Urinary bladder (tissue), 4 donors: ENCODE results near the gene KLC4. TPM values are rescaled to one million over a fixed set of nuclear protein-coding genes. Genes with fewer than 3 reads are reported as not detected.
"Not testable (repeated sequence)": the region's sequence is repeated elsewhere in the genome, so short reads cannot be mapped to it uniquely, and the experiment has no call there.

ENCODE experiments used
- DNase-seq: peaks from one replicate; pipeline ENCODE4 v3.0.0-alpha.2; 2015; ENCODE audit errors: extremely low spot score
- H3K27ac ChIP-seq: one replicate; pipeline ENCODE4 v1.5.1; 2013; ENCODE audit warnings: low read depth, mild to moderate bottlenecking, moderate library complexity
- H3K36me3 ChIP-seq: one replicate; pipeline ENCODE4 v1.6.1; 2013; ENCODE audit warnings: mild to moderate bottlenecking, moderate library complexity; ENCODE audit not compliant: insufficient read depth
- H3K4me1 ChIP-seq: one replicate; pipeline ENCODE4 v1.6.1; 2013; ENCODE audit warnings: mild to moderate bottlenecking, moderate library complexity; ENCODE audit not compliant: insufficient read depth
- H3K4me3 ChIP-seq: one replicate; pipeline ENCODE4 v1.5.1; 2013; ENCODE audit warnings: low read depth, low read length
- WGBS: extraction: QIAGEN DNeasy Blood & Tissue Kit; methylation state at CpG from one replicate; pipeline ENCODE4 v1.1.7; 2013; 5-methylcytosine and 5-hydroxymethylcytosine counted together
- polyA plus RNA-seq: library from polyadenylated mRNA; stranded (reverse); fragments of 200-250 nt; gene quantifications from one replicate; pipeline ENCODE4 v1.2.3, GENCODE V29; 2013
- total RNA-seq: library from RNA; depleted of rRNA; stranded (reverse); fragments of >200 nt; gene quantifications from one replicate; pipeline ENCODE4 v1.2.3, GENCODE V29; 2014
- donor health status: healthy with polysubstance abuse.
- donor health status: healthy.

KLC4 gene
- total and polyA plus RNA-seq, 2 donors: 17.1 to 31.9 TPM

GRCh38 chr6:43024436-43024835 lies 35.0 kb upstream of the KLC4 start:
- DNase-seq: no peak
- Histone ChIP-seq H3K4me1 (no peaks in the 10 kb centered on the region), H3K27ac (no peak overlapping the region), H3K4me3 (no peak overlapping the region), H3K36me3 (peaks cover 12% of the 10 kb centered on the region)
- 72% methylated on average over 2 of the region's 2 CpGs for WGBS

- H3K36me3 ChIP-seq: peaks cover 12% of the 10 kb centered on the region
These were observed 33.1 kb upstream of the KLC4 start for GRCh38 chr6:43026365-43026764.

GRCh38 chr6:43029120-43029519 lies 30.3 kb upstream of the KLC4 start:
- peaks cover 12% of the 10 kb centered on the region for H3K36me3 ChIP-seq
- 89% methylated on average over 9 of the region's 9 CpGs for WGBS

More at GRCh38 chr6:43026365-43026764, 33.1 kb upstream of the KLC4 start:
- Histone ChIP-seq H3K4me1 (no peaks in the 10 kb centered on the region), H3K4me3 (no peak overlapping the region), H3K27ac (no peak overlapping the region)
- WGBS: 92% methylated on average over 5 of the region's 5 CpGs
- DNase-seq: no peak

GRCh38 chr6:43032326-43032725 lies 27.1 kb upstream of the KLC4 start:
- Histone ChIP-seq H3K36me3 (peaks cover 9% of the 10 kb centered on the region), H3K27ac (no peak overlapping the region), H3K4me3 (no peak overlapping the region), H3K4me1 (no peaks in the 10 kb centered on the region)
- WGBS: 94% methylated on average over 4 of the region's 4 CpGs
- DNase-seq: no peak

More at GRCh38 chr6:43029120-43029519, 30.3 kb upstream of the KLC4 start:
- H3K4me1 ChIP-seq: no peaks in the 10 kb centered on the region
- no peak overlapping the region for H3K4me3 ChIP-seq
- no peak for DNase-seq
- H3K27ac ChIP-seq: no peak overlapping the region

GRCh38 chr6:43033496-43034189 lies 25.8 kb upstream of the KLC4 start:
- Histone ChIP-seq H3K4me1 (no peaks in the 10 kb centered on the region), H3K36me3 (peaks cover 3% of the 10 kb centered on the region), H3K27ac (no peak overlapping the region), H3K4me3 (no peak overlapping the region)
- 90% methylated on average over 2 of the region's 2 CpGs for WGBS
- no peak for DNase-seq

- Histone ChIP-seq H3K4me1 (no peaks in the 10 kb centered on the region), H3K4me3 (no peak overlapping the region), H3K36me3 (peaks cover 2% of the 10 kb centered on the region), H3K27ac (no peak overlapping the region)
- DNase-seq: no peak
- 84% methylated on average over 2 of the region's 2 CpGs for WGBS
These were observed 25.3 kb upstream of the KLC4 start for GRCh38 chr6:43034190-43034525.

- Histone ChIP-seq H3K4me3 (no peak overlapping the region), H3K27ac (no peak overlapping the region), H3K4me1 (no peaks in the 10 kb centered on the region), H3K36me3 (no peaks in the 10 kb centered on the region)
- WGBS: 66% methylated on average over 4 of the region's 4 CpGs
- no peak for DNase-seq
These were observed 23.8 kb upstream of the KLC4 start for GRCh38 chr6:43035495-43036194.

GRCh38 chr6:43036712-43037111 lies 22.7 kb upstream of the KLC4 start:
- WGBS: 92% methylated on average over 9 of the region's 9 CpGs
- H3K4me1 ChIP-seq: no peaks in the 10 kb centered on the region
- DNase-seq: no peak
- H3K4me3 ChIP-seq: no peak overlapping the region
- no peaks in the 10 kb centered on the region for H3K36me3 ChIP-seq
- no peak overlapping the region for H3K27ac ChIP-seq

GRCh38 chr6:43037197-43037596 lies 22.2 kb upstream of the KLC4 start:
- DNase-seq: no peak
- Histone ChIP-seq H3K36me3 (no peaks in the 10 kb centered on the region), H3K4me3 (no peak overlapping the region), H3K4me1 (no peaks in the 10 kb centered on the region), H3K27ac (no peak overlapping the region)
- WGBS: 79% methylated on average over 5 of the region's 5 CpGs

- no peak for DNase-seq
- WGBS: 91% methylated on average over 9 of the region's 9 CpGs
- H3K4me3 ChIP-seq: no peak overlapping the region
- no peaks in the 10 kb centered on the region for H3K36me3 ChIP-seq
- no peak overlapping the region for H3K27ac ChIP-seq
- H3K4me1 ChIP-seq: no peaks in the 10 kb centered on the region
These were observed 21.7 kb upstream of the KLC4 start for GRCh38 chr6:43037706-43038105.

GRCh38 chr6:43038727-43039126 lies 20.7 kb upstream of the KLC4 start:
- 81% methylated on average over 9 of the region's 9 CpGs for WGBS
- no peak for DNase-seq
- Histone ChIP-seq H3K4me3 (no peak overlapping the region), H3K27ac (no peak overlapping the region), H3K4me1 (no peaks in the 10 kb centered on the region), H3K36me3 (no peaks in the 10 kb centered on the region)

- DNase-seq: no peak
- 94% methylated on average over 18 of the region's 18 CpGs for WGBS
- no peak overlapping the region for H3K27ac ChIP-seq
- no peaks in the 10 kb centered on the region for H3K4me1 ChIP-seq
- no peak overlapping the region for H3K4me3 ChIP-seq
- H3K36me3 ChIP-seq: no peaks in the 10 kb centered on the region
These were observed 18.7 kb upstream of the KLC4 start for GRCh38 chr6:43040542-43041257.

GRCh38 chr6:43041475-43041874 lies 18.0 kb upstream of the KLC4 start:
- WGBS: 94% methylated on average over 8 of the region's 8 CpGs

GRCh38 chr6:43043310-43043709 lies 16.1 kb upstream of the KLC4 start:
- Histone ChIP-seq H3K4me1 (no peaks in the 10 kb centered on the region), H3K4me3 (no peak overlapping the region), H3K36me3 (no peaks in the 10 kb centered on the region), H3K27ac (no peak overlapping the region)
- no peak for DNase-seq
- WGBS: 92% methylated on average over 9 of the region's 9 CpGs

More at GRCh38 chr6:43041475-43041874, 18.0 kb upstream of the KLC4 start:
- not testable (repeated sequence) for DNase-seq, H3K27ac ChIP-seq, H3K4me1 ChIP-seq, H3K4me3 ChIP-seq, H3K36me3 ChIP-seq
